B cell (primary cell): ENCODE measurements around the gene RNF141. TPM values are rescaled to one million over a fixed set of nuclear protein-coding genes. Genes with fewer than 3 reads are reported as not detected.

ENCODE experiments used
- ATAC-seq: fragments of 200-7000 bp; cut with Tn5 transposase; one replicate; pipeline ENCODE4 v1.10.0; 2021; ENCODE audit warnings: low read depth, mild to moderate bottlenecking, moderate number of reproducible peaks, moderate library complexity
- CTCF ChIA-PET: fragments of 350-600 bp; sonication (Branson Sonifier 250); formaldehyde crosslinking; loops from one replicate; lab custom pipeline; 2021; ENCODE audit warnings: antibody characterized with exemption, inconsistent platforms; lab: Charles Lee
- POLR2A ChIA-PET: fragments of 350-600 bp; sonication (Branson Sonifier 250); formaldehyde crosslinking; loops from one replicate; lab custom pipeline; 2021; ENCODE audit warnings: antibody characterized with exemption; lab: Charles Lee
- DNase-seq: peaks from one replicate; pipeline ENCODE4 v3.0.0; 2013
- H2AFZ ChIP-seq: 2 replicates; pipeline ENCODE4 v1.6.1; 2012; ENCODE audit warnings: mild to moderate bottlenecking, low read depth, low read length; ENCODE audit not compliant: insufficient read depth, poor library complexity, severe bottlenecking
- H3K27ac ChIP-seq, 2 donors: 1 replicate in 1 of 2; 2 replicates in 1 of 2; pipeline ENCODE4 v1.5.1; 2012 to 2013; ENCODE audit warnings: low read length in 2 of 2, mild to moderate bottlenecking in 2 of 2, moderate library complexity in 1 of 2
- H3K27me3 ChIP-seq, 4 experiments: fragments of 200-600 bp in 1 of 4; sonication (generic) in 1 of 4; replicated peaks in 1 of 4; 1 replicate in 2 of 4; 2 replicates in 2 of 4; pipeline versions ENCODE4 v1.6.1 to v1.7.0; 2013 to 2016; ENCODE audit warnings: low read length in 3 of 4, mild to moderate bottlenecking in 2 of 4, mixed read lengths in 1 of 4, moderate library complexity in 1 of 4; ENCODE audit not compliant: insufficient read depth in 4 of 4, control insufficient read depth in 3 of 4; ENCODE audit errors: control extremely low read depth in 1 of 4
- H3K36me3 ChIP-seq, 2 experiments: replicated peaks in 1 of 2; 1 replicate in 1 of 2; 2 replicates in 1 of 2; pipeline versions ENCODE4 v1.6.1 to v1.7.1; 2013; ENCODE audit warnings: low read length in 1 of 2; ENCODE audit not compliant: insufficient read depth in 2 of 2, control insufficient read depth in 1 of 2; ENCODE audit errors: control extremely low read depth in 1 of 2, extremely low read depth in 1 of 2
- H3K4me1 ChIP-seq, 2 donors: fragments of 200-600 bp in 1 of 2; sonication (generic) in 1 of 2; 1 replicate in 1 of 2; 2 replicates in 1 of 2; pipeline versions ENCODE4 v1.5.1 to v1.6.1; 2013 to 2017; ENCODE audit warnings: low read length in 2 of 2; ENCODE audit not compliant: control insufficient read depth in 2 of 2, insufficient read depth in 2 of 2
- H3K4me2 ChIP-seq: replicated peaks from 2 replicates; pipeline ENCODE3; 2012; ENCODE audit warnings: mild to moderate bottlenecking, low read depth, low read length; ENCODE audit not compliant: poor library complexity, severe bottlenecking
- H3K4me3 ChIP-seq, 5 experiments: fragments of 200-600 bp in 1 of 5; sonication (generic) in 1 of 5; 1 replicate in 3 of 5; 2 replicates in 2 of 5; pipeline versions ENCODE4 v1.5.1 to v1.7.0; 2011 to 2016; ENCODE audit warnings: low read length in 4 of 5, mild to moderate bottlenecking in 4 of 5, low read depth in 2 of 5, control low read depth in 1 of 5, moderate library complexity in 1 of 5; ENCODE audit not compliant: insufficient read depth in 1 of 5; ENCODE audit errors: control extremely low read depth in 1 of 5, extremely low read depth in 1 of 5
- H3K79me2 ChIP-seq: fragments of 200-600 bp; sonication (generic); one replicate; pipeline ENCODE4 v1.6.0; 2016; ENCODE audit warnings: low read length; ENCODE audit not compliant: control insufficient read depth, insufficient read depth
- H3K9ac ChIP-seq: fragments of 200-600 bp; sonication (generic); 2 replicates; pipeline ENCODE4 v1.6.1; 2017; ENCODE audit warnings: mild to moderate bottlenecking, low read length, moderate library complexity
- H3K9me3 ChIP-seq, 3 donors: one replicate each; pipeline versions ENCODE4 v1.6.1 to v1.7.1; 2013; ENCODE audit warnings: low read length in 2 of 3; ENCODE audit not compliant: control insufficient read depth in 2 of 3, insufficient read depth in 1 of 3; ENCODE audit errors: control extremely low read depth in 1 of 3
- H4K20me1 ChIP-seq: 2 replicates; pipeline ENCODE4 v1.6.0; 2012; ENCODE audit warnings: mild to moderate bottlenecking, low read length; ENCODE audit not compliant: insufficient read depth, control insufficient read depth, poor library complexity, severe bottlenecking
- H3K27ac Mint-ChIP-seq: one replicate; pipeline ENCODE4 v1.8.0; 2021; ENCODE audit warnings: mixed read lengths
- H3K27me3 Mint-ChIP-seq: one replicate; pipeline ENCODE4 v1.8.0; 2021; ENCODE audit warnings: mixed read lengths
- H3K4me1 Mint-ChIP-seq: one replicate; pipeline ENCODE4 v1.8.0; 2021; ENCODE audit warnings: mixed read lengths
- H3K4me3 Mint-ChIP-seq: one replicate; pipeline ENCODE4 v1.8.0; 2021; ENCODE audit warnings: mixed read lengths
- H3K9me3 Mint-ChIP-seq: one replicate; pipeline ENCODE4 v1.8.0; 2022; ENCODE audit warnings: mixed read lengths; ENCODE audit not compliant: insufficient read depth
- EZH2 ChIP-seq: IDR thresholded peaks from 2 replicates; pipeline ENCODE4 v1.6.1; 2012; ENCODE audit warnings: borderline replicate concordance, low read depth, mild to moderate bottlenecking, moderate library complexity, low read length; ENCODE audit not compliant: insufficient read depth, poor library complexity, severe bottlenecking
- WGBS: methylation state at CpG from one replicate; pipeline ENCODE4 v1.1.5; 2013; ENCODE audit warnings: missing lambda C conversion rate; ENCODE audit not compliant: insufficient coverage; 5-methylcytosine and 5-hydroxymethylcytosine counted together
- intact Hi-C: fragments of 100-400 bp; cut with micrococcal nuclease; formaldehyde crosslinking; loops from one replicate; pipeline ENCODE4 v1.10.0; 2022
- polyA plus RNA-seq: library from polyadenylated mRNA; depleted of rRNA; stranded (reverse); fragments of >200 nt; gene quantifications from 2 replicates; pipeline ENCODE4 v1.2.3, GENCODE V29; 2012
- total RNA-seq, 2 donors: library from RNA; stranded (reverse); fragments of 120-200 nt in 1 of 2; gene quantifications; 1 replicate in 1 of 2; 2 replicates in 1 of 2; pipeline versions ENCODE4 v1.2.3 to v1.2.4, GENCODE V29; 2013 to 2022
- TF ChIP-seq, protein P1 (sequence below): fragments of 200-600 bp; IDR thresholded peaks from one replicate; pipeline ENCODE4 v1.8.0; 2022; ENCODE audit warnings: antibody characterized with exemption, mild to moderate bottlenecking

The RNF141 gene
- total and polyA plus RNA-seq, 2 donors (not counting 1 experiment from before 2014, with no cell fraction given), result 23.3 to 48.2 TPM

DNA sequence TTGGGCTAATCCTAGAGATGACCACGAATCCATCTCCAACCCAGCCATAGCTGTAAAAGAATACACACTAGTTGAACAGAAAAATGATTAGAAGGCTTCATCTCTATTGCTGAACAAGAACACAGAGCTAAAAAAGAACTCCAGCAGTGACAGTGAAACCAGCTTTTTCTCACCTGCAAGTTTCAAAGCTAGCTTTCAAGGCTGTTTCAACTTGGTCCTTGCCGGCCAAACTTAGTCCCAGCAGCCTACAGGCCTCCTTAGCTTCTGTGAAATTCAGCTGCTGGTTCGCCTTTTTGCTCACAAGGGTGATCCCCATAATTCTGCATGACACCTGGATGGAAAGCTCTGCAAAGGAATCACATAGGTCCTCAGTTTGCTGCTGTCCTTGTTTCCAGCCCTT is 23.0 kb upstream of the RNF141 start:
- 87% methylated on average over 2 of the region's 3 CpGs for WGBS
- H3K4me1 ChIP-seq, result peaks cover 17 to 32% of the 10 kb centered on the region in 2 donors
- intact Hi-C loops, result loop anchor here (1.0 to 2.0 kb wide), 3 partner anchors 19 to 171 kb away; no protein-coding TSS in a partner anchor

DNA sequence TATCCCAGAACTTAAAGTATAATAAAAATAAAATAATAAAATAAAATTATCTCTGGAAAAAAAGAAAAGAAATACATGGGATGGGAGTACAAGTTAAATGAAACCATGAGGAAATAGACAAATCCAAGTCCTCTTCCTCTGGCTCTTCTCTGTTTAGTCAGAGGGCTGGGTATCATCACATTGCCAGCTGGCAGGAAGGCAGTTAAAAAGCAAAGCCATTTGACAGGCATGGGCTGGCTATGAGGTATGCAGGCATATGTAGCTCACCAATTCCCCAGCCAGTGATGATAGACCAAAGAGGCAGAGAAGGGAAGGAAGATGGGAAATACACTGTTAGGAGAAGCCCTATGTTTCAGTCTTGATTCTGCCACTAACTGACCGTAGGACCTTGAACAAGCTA is 21.0 kb upstream of the RNF141 start:
- H3K4me3 ChIP-seq, result no peak overlapping the region
- no peak overlapping the region for H2AFZ ChIP-seq
- H3K27ac Mint-ChIP-seq, result no peak overlapping the region
- H4K20me1 ChIP-seq, result no peaks in the 10 kb centered on the region
- WGBS, result 100% methylated on average over 1 of the region's 1 CpG
- no peaks in the 10 kb centered on the region for H3K27me3 ChIP-seq
- H3K36me3 ChIP-seq, result no peaks in the 10 kb centered on the region
- peaks cover 17 to 32% of the 10 kb centered on the region in 2 donors for H3K4me1 ChIP-seq
- intact Hi-C loops, result no loop called here
- H3K9me3 ChIP-seq, result no peaks in the 10 kb centered on the region
- H3K9me3 Mint-ChIP-seq, result no peaks in the 10 kb centered on the region
- ChIA-PET POLR2A (no interaction called here), CTCF (interaction anchor here (2.5 kb wide), 1 partner anchor 21 kb away, joined by 6 read pairs; the partner anchor contains the start of gene RNF141)
- H3K79me2 ChIP-seq, result no peaks in the 10 kb centered on the region
- DNase-seq, result no peak
- no peak overlapping the region for H3K4me3 Mint-ChIP-seq
- no peak overlapping the region for H3K27ac ChIP-seq
- peaks cover 50% of the 10 kb centered on the region for H3K4me1 Mint-ChIP-seq
- H3K4me2 ChIP-seq, result no peak overlapping the region
- H3K27me3 Mint-ChIP-seq, result no peaks in the 10 kb centered on the region
- no peak for ATAC-seq
- no peak overlapping the region for H3K9ac ChIP-seq
- TF ChIP-seq, protein P1, sequence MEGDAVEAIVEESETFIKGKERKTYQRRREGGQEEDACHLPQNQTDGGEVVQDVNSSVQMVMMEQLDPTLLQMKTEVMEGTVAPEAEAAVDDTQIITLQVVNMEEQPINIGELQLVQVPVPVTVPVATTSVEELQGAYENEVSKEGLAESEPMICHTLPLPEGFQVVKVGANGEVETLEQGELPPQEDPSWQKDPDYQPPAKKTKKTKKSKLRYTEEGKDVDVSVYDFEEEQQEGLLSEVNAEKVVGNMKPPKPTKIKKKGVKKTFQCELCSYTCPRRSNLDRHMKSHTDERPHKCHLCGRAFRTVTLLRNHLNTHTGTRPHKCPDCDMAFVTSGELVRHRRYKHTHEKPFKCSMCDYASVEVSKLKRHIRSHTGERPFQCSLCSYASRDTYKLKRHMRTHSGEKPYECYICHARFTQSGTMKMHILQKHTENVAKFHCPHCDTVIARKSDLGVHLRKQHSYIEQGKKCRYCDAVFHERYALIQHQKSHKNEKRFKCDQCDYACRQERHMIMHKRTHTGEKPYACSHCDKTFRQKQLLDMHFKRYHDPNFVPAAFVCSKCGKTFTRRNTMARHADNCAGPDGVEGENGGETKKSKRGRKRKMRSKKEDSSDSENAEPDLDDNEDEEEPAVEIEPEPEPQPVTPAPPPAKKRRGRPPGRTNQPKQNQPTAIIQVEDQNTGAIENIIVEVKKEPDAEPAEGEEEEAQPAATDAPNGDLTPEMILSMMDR, result no peak
- TF ChIP-seq EZH2, result no peak

More for the DNA sequence above, 23.0 kb upstream of the RNF141 start:
- Histone ChIP-seq H3K27me3 (no peaks in the 10 kb centered on the region), H3K9ac (no peak overlapping the region), H3K4me2 (no peak overlapping the region), H2AFZ (no peak overlapping the region), H3K79me2 (no peaks in the 10 kb centered on the region), H3K36me3 (no peaks in the 10 kb centered on the region), H3K9me3 (no peaks in the 10 kb centered on the region), H4K20me1 (no peaks in the 10 kb centered on the region), H3K27ac (no peak overlapping the region), H3K4me3 (no peak overlapping the region)
- Mint-ChIP-seq H3K27ac (no peak overlapping the region), H3K27me3 (no peaks in the 10 kb centered on the region), H3K4me3 (no peak overlapping the region), H3K4me1 (peaks cover 50% of the 10 kb centered on the region), H3K9me3 (no peaks in the 10 kb centered on the region)
- DNase-seq (no peak), ATAC-seq (no peak)
- no peak for TF ChIP-seq EZH2
- TF ChIP-seq, protein P1, result no peak
- ChIA-PET CTCF (interaction anchor here (0.6 to 4.7 kb wide), 26 partner anchors 9 to 175 kb away, joined by 3 to 57 read pairs (median 6); partner anchors contain the start of gene RNF141), POLR2A (interaction anchor here (1.3 kb wide), 1 partner anchor 90 kb away, joined by 3 read pairs; no protein-coding TSS in a partner anchor)
